HCT116 (cell line): Measurements from ENCODE around the gene KLHL15. TPM values are rescaled to one million over a fixed set of nuclear protein-coding genes. Genes with fewer than 3 reads are reported as not detected.
"Not testable (repeated sequence)": the region's sequence is repeated elsewhere in the genome, so short reads cannot be mapped to it uniquely, and the experiment has no call there.

Experiments
- ATAC-seq: fragments of 200-7000 bp; cut with Tn5 transposase; 2 replicates; pipeline ENCODE4 v1.9.1; 2020; ENCODE audit warnings: mild to moderate bottlenecking, moderate library complexity
- BruUV-seq: library from RNA; stranded (reverse); fragments of 400-500 nt; replicated peaks from 2 replicates; lab custom pipeline; 2021; lab: Mats Ljungman, UMichigan
- CTCF ChIA-PET: fragments of 300-600 bp; sonication (Branson Sonifier 250); formaldehyde crosslinking; loops from one replicate; lab custom pipeline; 2021; ENCODE audit warnings: antibody characterized with exemption; lab: Charles Lee
- POLR2A ChIA-PET: fragments of 300-600, 350-600 bp; sonication (Branson Sonifier 250); formaldehyde crosslinking; loops from one replicate; lab custom pipeline; 2021; ENCODE audit warnings: antibody characterized with exemption; lab: Charles Lee
- RAD21 ChIA-PET, 2 experiments: fragments of 300-600 bp; sonication (Branson Sonifier 250); formaldehyde crosslinking; loops; one replicate each; lab custom pipeline; 2023; ENCODE audit warnings: low total read pairs in 2 of 2; ENCODE audit not compliant: uncharacterized antibody in 2 of 2, unreplicated experiment in 2 of 2, low non-redundant PET in 1 of 2; lab: Charles Lee
- DNase-seq: peaks from one replicate; pipeline ENCODE4 v3.0.0-alpha.2; 2010; ENCODE audit warnings: low read depth, low spot score
- H2AFZ ChIP-seq: fragments of 200-600 bp; shearing (Covaris generic), sonication (generic); 2 replicates; pipeline ENCODE4 v1.6.1; 2017; ENCODE audit warnings: low read depth, mixed run types, mixed read lengths, antibody characterized with exemption, low read length; ENCODE audit not compliant: poor library complexity, severe bottlenecking
- H3K27ac ChIP-seq: 2 replicates; pipeline ENCODE4 v1.5.1; 2012; ENCODE audit warnings: low read depth, low read length
- H3K27me3 ChIP-seq: fragments of 200-600 bp; sonication (generic); 2 replicates; pipeline ENCODE4 v1.6.1; 2016; ENCODE audit warnings: mixed run types, low read length, mixed read lengths; ENCODE audit not compliant: insufficient read depth
- H3K36me3 ChIP-seq, 2 experiments: fragments of 200-500 bp in 1 of 2; fragments of 200-600 bp in 1 of 2; sonication (Bioruptor generic) in 1 of 2; sonication (generic) in 1 of 2; 2 replicates each; pipeline versions ENCODE4 v1.5.1 to v1.6.1; 2014 to 2016; ENCODE audit warnings: low read length in 2 of 2, inconsistent platforms in 1 of 2, mixed read lengths in 1 of 2, mixed run types in 1 of 2; ENCODE audit not compliant: insufficient read depth in 2 of 2, control insufficient read depth in 1 of 2
- H3K4me1 ChIP-seq, 2 experiments: fragments of 200-600 bp in 1 of 2; sonication (generic) in 1 of 2; 2 replicates each; pipeline versions ENCODE4 v1.5.1 to v1.6.1; 2012 to 2017; ENCODE audit warnings: low read length in 2 of 2, inconsistent platforms in 1 of 2, mild to moderate bottlenecking in 1 of 2, mixed read lengths in 1 of 2, mixed run types in 1 of 2, moderate library complexity in 1 of 2; ENCODE audit not compliant: insufficient read depth in 2 of 2, control insufficient read depth in 1 of 2
- H3K4me2 ChIP-seq: fragments of 200-600 bp; sonication (generic); 2 replicates; pipeline ENCODE4 v1.6.1; 2017; ENCODE audit warnings: mixed run types, low read length, mixed read lengths
- H3K4me3 ChIP-seq, 2 experiments: fragments of 200-600 bp in 1 of 2; sonication (generic) in 1 of 2; replicated peaks in 1 of 2; 2 replicates each; pipeline ENCODE4 v1.5.1; 2011 to 2016; ENCODE audit warnings: low read length in 2 of 2, control low read depth in 1 of 2, low read depth in 1 of 2, mild to moderate bottlenecking in 1 of 2, mixed read lengths in 1 of 2, mixed run types in 1 of 2
- H3K79me2 ChIP-seq: fragments of 200-600 bp; sonication (generic); 2 replicates; pipeline ENCODE4 v1.6.1; 2017; ENCODE audit warnings: mild to moderate bottlenecking, mixed run types, low read length, moderate library complexity, mixed read lengths; ENCODE audit not compliant: insufficient read depth
- H3K9ac ChIP-seq: fragments of 200-600 bp; sonication (generic); 2 replicates; pipeline ENCODE4 v1.6.1; 2016; ENCODE audit warnings: low read length, mixed read lengths
- H3K9me2 ChIP-seq: fragments of 200-600 bp; sonication (generic), shearing (Covaris generic); 2 replicates; pipeline ENCODE4 v1.6.1; 2017; ENCODE audit warnings: mixed run types, mild to moderate bottlenecking, moderate library complexity; ENCODE audit not compliant: insufficient read depth
- H3K9me3 ChIP-seq, 2 experiments: fragments of 200-500 bp in 1 of 2; fragments of 200-600 bp in 1 of 2; sonication (Bioruptor generic) in 1 of 2; sonication (generic) in 1 of 2; 2 replicates each; pipeline ENCODE4 v1.6.1; 2014 to 2017; ENCODE audit warnings: low read length in 2 of 2, mixed read lengths in 2 of 2, inconsistent platforms in 1 of 2, low read depth in 1 of 2, mild to moderate bottlenecking in 1 of 2, mixed run types in 1 of 2, moderate library complexity in 1 of 2; ENCODE audit not compliant: control insufficient read depth in 1 of 2, insufficient read depth in 1 of 2
- H4K20me1 ChIP-seq: fragments of 200-600 bp; sonication (generic), shearing (Covaris generic); 2 replicates; pipeline ENCODE4 v1.6.1; 2017; ENCODE audit warnings: mixed run types, mild to moderate bottlenecking, moderate library complexity; ENCODE audit not compliant: insufficient read depth
- CBX3 ChIP-seq: IDR thresholded peaks from 2 replicates; pipeline ENCODE4 v1.6.1; 2012; ENCODE audit warnings: low read depth
- EZH2phosphoT487 ChIP-seq: fragments of 200-600 bp; IDR thresholded peaks from 2 replicates; pipeline ENCODE4 v1.6.1; 2018; ENCODE audit warnings: antibody characterized with exemption, borderline replicate concordance
- MAX ChIP-seq: IDR thresholded peaks from 2 replicates; pipeline ENCODE4 v1.6.1; 2012
- POLR2AphosphoS5 ChIP-seq: IDR thresholded peaks from 2 replicates; pipeline ENCODE4 v1.6.1; 2011; ENCODE audit warnings: mild to moderate bottlenecking, low read depth, low read length, moderate library complexity
- SIN3A ChIP-seq: IDR thresholded peaks from 2 replicates; pipeline ENCODE4 v1.6.1; 2012; ENCODE audit warnings: low read depth
- TCF7L2 ChIP-seq: IDR thresholded peaks from 2 replicates; pipeline ENCODE4 v1.7.0; 2011; ENCODE audit warnings: borderline replicate concordance, inconsistent platforms; ENCODE audit not compliant: insufficient read depth, insufficient read length; ENCODE audit errors: extremely low read depth
- YY1 ChIP-seq: IDR thresholded peaks from 2 replicates; pipeline ENCODE4 v1.6.1; 2011; ENCODE audit warnings: low read length, low read depth, moderate library complexity, mild to moderate bottlenecking; ENCODE audit not compliant: insufficient replicate concordance; ENCODE audit errors: extremely low read depth
- ZBTB33 ChIP-seq: IDR thresholded peaks from 2 replicates; pipeline ENCODE4 v1.6.1; 2011; ENCODE audit warnings: mild to moderate bottlenecking, low read length, moderate library complexity; ENCODE audit not compliant: insufficient replicate concordance; ENCODE audit errors: extremely low read depth
- intact Hi-C: fragments of 100-400 bp; cut with micrococcal nuclease; formaldehyde crosslinking; loops from 2 replicates; pipeline ENCODE4 v1.10.0; 2022
- total RNA-seq: library from RNA; stranded (reverse); gene quantifications from one replicate; pipeline ENCODE4 v1.2.1, GENCODE V29; 2021; ENCODE audit not compliant: unreplicated experiment

The KLHL15 gene
- total RNA-seq, 1 experiment from 2014 or later: 10.1 TPM

GRCh38 chrX:23978491-23978890 lies 48.5 kb downstream of the KLHL15 start:
- POLR2A ChIA-PET: no interaction called here
- H3K9me3 ChIP-seq: no peaks in the 10 kb centered on the region
- H3K9ac ChIP-seq: no peak overlapping the region
- no peak overlapping the region for H3K27ac ChIP-seq
- ATAC-seq (no peak), DNase-seq (no peak)
- no peaks in the 10 kb centered on the region for H3K4me1 ChIP-seq
- intact Hi-C loops: no loop called here
- H3K9me2 ChIP-seq: no peaks in the 10 kb centered on the region
- H3K4me3 ChIP-seq: no peak overlapping the region
- no peaks in the 10 kb centered on the region for H3K27me3 ChIP-seq
- H3K4me2 ChIP-seq: no peak overlapping the region
- H4K20me1 ChIP-seq: no peaks in the 10 kb centered on the region
- H3K79me2 ChIP-seq: no peaks in the 10 kb centered on the region
- no peaks in the 10 kb centered on the region for H3K36me3 ChIP-seq
- RAD21 ChIA-PET: interaction anchor here in 1 of 2 experiments (0.7 kb wide), 1 partner anchor 299 kb away, joined by 3 read pairs; no protein-coding TSS in a partner anchor
- no peak overlapping the region for H2AFZ ChIP-seq
- BruUV-seq: no TSS peak
- CTCF ChIA-PET: no interaction called here
- TF ChIP-seq MAX: no peak
- no peak for TF ChIP-seq YY1
- no peak for TF ChIP-seq ZBTB33
- TF ChIP-seq CBX3: no peak
- no peak for TF ChIP-seq SIN3A
- TF ChIP-seq EZH2phosphoT487: no peak
- no peak for TF ChIP-seq POLR2AphosphoS5
- TF ChIP-seq TCF7L2: no peak

- ATAC-seq, intact Hi-C loops, H3K4me2 ChIP-seq, H3K27ac ChIP-seq, DNase-seq, H3K36me3 ChIP-seq, POLR2A ChIA-PET, H3K79me2 ChIP-seq, H2AFZ ChIP-seq, H3K9me2 ChIP-seq, H3K4me1 ChIP-seq, H3K4me3 ChIP-seq, H3K9ac ChIP-seq, RAD21 ChIA-PET, CTCF ChIA-PET, H3K9me3 ChIP-seq, H3K27me3 ChIP-seq, H4K20me1 ChIP-seq, BruUV-seq: not testable (repeated sequence)
Measured at GRCh38 chrX:23965630-23966029, 61.4 kb downstream of the KLHL15 start.
